HG03469 (cell line): ENCODE measurements around the gene LGALS16.
A peak's percentile ranks its signal among the peaks of the same experiment; 100 is the strongest.
"Not testable (repeated sequence)": the region's sequence is repeated elsewhere in the genome, so short reads cannot be mapped to it uniquely, and the experiment has no call there.

Source experiments
- ATAC-seq: cut with Tn5 transposase; IDR thresholded peaks from one replicate; pipeline ENCODE4 v1.9.1; 2021; ENCODE audit warnings: mild to moderate bottlenecking, moderate library complexity, moderate number of reproducible peaks; ENCODE audit not compliant: unreplicated experiment

LGALS16 gene

DNA sequence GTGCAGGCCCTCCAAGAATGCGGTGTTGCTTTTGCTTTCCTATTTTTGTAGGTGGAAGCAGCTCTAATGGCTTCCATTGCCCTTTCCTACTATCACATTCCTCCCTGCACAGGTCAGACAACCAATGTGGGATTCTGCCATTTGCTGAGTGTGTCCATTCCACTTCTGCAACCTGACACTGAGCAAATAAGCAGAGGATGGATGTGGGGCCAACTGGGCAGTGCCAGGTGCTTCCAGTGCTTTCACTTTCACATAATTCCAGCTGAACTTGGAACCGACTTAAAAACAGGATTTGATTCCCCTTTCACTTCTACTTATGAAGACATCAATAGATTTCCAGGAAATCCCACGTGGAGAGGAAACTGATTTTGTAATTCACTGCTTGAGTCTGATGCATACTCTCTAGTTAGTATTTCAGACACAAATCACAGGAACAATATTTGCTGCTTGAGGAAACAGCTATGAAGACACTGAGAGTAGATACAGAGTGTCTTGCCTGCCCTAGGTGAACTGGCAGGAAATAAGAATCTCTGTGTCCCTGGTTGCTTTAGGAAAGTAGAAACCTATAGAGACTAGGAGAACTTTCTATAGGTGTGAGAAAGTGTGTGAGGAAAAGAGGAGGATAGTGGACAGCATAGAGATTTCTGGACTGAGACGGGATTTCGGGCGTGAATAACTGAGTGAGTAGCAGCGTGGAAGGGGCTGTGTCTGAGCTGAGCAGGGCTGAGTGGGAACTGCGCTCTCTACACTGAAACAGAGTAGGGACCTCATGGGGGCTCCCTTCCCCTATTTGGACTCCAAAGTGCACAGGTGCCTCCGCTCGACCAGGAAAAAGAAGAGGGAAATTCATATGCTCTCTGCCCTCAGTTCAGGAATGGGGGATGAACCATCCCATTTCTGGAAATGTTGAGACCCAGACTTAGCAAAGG lies 22.5 kb downstream of the LGALS16 start:
- ATAC-seq: no peak

DNA sequence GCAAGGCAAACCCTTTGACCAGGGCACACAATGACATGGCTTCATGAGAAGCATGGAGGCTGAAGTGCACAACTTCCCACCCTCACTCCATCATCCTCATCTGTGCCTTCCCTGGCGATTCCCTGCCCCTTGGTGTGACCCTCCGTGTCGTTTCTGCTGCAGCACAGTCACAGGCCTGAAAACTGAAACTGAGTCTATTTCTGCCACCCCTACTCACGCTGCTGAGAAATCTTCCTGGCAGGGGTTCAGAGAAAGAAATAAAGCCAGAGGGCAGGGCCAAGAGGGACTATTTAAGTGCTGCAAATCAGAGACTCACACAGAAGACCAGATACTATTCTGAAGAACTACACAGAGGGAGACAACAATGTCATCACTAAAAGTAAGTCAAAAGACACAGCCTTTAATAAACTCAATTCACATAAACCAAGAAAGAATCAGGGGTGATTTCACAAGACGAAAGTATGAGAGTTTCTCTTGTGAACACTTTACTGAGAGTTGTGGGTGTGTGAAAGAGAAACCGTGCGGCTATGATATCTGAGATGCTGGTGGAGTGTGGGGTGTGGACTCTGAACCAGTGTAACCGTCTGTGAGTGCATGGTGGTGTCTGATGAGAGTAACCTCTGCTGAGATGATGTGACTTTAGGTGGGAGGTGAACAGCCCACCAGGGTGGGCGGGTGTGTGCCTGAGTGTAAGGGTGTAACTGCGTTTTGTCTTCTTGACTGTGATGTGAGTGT lies 23.5 kb downstream of the LGALS16 start:
- no peak for ATAC-seq

DNA sequence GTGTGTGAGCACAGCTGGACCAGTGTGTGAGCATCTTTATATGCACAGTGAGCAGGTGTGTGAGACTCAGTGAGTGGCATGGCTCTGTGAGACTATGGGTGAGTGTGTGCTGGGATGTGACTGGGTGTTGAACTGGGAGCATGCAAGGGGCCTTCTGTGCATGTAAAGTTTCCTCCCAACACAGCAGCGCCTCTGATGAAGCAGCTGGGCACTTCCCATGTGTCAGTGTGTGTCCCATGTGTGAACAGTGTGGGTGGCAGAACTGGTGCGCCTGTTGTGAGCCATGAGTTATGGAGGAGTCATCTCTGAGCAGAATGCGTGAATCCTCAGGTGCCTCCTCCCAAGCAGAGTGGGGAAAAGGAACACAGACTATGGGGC lies 24.1 kb downstream of the LGALS16 start:
- ATAC-seq: no peak

DNA sequence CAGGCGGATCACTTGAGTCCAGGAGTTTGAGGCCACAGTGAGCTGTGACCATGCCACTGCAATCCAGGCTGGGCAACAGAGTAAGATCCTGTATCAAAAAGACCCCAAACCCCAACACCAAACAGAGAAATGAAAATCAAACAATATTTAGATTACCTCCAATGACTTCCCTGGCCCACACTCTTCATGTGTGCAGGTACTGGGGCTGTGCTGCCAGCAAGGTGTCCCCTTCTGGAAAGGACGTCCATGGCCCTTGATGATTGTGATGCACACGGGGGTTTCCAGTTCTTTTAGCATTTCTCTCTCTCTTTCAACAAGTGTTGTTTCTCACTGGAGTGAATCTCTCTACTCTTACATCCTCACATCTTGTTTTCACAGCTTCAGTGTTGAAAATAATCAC lies 24.9 kb downstream of the LGALS16 start:
- no peak for ATAC-seq

DNA sequence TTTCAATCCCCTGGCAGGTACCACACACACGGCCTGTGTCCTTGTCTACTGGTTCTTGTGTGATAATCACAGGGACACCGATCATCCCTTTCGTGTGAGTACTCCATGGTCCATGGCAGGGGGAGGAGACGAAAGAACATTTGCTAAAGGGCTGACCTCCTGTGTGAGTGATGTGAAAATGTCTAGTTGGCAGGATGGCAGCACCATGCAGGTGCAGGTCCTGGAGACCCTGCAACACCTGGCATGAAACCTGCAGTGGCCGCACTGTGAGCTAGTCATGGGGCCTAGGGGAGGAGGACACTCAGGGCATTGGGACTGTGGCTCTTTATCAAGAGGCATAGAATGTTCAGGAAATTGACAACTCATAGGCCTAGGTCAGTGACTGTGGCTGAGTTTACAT lies 25.7 kb downstream of the LGALS16 start:
- no peak for ATAC-seq

DNA sequence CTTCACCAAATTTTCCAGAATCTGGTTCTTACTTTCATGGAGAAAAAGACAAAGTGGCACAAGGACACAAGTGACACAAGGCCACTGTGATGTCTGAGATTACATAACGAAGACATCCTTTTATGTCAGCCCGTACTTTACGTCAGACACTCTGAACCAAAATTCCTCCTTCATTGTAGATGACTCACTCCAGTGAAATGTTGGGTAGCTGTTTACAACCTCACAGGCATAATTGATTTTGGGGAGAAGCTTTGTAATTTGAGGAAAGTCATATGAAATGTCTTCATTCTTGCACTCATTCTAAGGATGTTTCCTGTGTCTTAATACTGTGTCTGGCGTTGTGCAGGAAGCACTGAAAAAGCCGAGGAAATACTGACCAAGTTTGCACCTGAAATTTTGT lies 28.6 kb downstream of the LGALS16 start:
- no peak for ATAC-seq

DNA sequence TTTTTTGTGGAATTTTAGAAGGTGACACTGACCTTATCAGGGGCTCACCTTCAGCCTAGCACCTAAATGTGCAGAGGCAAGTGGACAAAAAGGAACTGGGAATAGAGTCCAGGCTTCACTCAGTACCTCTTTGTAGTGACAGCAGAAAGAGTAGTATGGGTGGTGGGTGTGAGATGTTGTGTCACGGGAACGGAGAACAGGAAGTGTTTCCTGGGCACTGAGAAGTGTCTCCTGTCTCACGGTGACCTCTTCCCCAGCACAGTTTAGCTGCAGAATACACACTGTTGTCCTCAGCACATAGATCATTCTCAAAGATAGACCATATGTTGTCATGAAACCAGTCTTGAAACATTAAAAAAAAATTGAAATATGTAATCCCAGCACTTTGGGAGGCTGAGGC lies 31.0 kb downstream of the LGALS16 start:
- ATAC-seq: no peak

DNA sequence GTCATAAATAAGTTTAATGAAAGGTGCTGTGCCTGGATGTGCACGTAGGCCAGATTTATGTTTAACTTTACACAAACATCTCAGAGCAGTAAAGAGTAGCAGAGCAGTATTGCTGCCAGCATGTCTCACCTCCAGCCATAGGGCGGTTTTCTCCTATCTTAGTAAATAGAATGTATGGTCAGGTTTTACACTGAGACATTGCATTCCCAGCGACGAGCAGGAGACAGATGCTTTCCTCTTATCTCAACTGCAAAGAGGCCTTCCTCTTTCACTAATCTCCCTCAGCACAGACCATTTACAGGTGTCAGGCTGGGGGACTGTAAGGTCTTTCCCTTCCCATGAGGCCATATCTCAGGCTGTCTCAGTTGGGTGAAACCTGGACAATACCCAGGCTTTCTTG lies 32.9 kb downstream of the LGALS16 start:
- not testable (repeated sequence) for ATAC-seq

DNA sequence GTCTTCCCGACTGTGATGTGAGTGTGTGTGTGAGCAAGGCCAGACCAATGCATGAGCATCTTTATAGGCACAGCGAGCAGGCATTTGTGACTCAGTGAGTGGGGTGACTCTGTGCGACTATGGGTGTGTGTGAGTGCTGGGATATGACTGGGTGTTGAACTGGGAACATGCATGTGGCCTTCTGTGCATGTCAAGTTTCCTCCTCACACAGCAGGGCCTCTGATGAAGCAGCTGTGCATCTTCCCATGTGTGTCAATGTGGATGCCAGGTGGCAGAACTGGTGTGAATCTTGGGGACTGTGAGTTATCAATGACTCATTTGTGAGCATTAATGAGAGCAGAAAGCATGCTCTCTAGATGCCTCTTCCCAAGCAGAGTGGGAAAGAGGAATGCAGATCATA lies 36.5 kb downstream of the LGALS16 start:
- no peak for ATAC-seq

DNA sequence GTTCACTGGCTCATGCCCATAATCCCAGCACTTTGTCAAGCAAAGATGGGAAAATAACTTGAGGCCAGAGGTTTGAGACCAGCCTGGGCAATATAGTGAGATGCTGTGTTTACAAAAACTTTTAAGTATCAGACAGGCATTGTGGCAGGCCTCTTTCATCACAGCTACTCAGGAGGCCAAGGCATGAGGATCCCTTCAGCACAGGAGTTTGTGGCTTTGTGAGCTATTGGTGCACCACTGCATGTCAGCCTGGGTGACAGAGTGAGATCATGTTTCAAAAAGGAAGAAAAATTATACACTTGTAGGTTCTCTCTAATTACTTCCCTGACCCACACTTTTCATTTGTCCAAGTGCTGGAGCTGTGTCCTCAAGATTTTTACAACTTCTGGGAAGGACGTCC lies 37.1 kb downstream of the LGALS16 start:
- no peak for ATAC-seq

DNA sequence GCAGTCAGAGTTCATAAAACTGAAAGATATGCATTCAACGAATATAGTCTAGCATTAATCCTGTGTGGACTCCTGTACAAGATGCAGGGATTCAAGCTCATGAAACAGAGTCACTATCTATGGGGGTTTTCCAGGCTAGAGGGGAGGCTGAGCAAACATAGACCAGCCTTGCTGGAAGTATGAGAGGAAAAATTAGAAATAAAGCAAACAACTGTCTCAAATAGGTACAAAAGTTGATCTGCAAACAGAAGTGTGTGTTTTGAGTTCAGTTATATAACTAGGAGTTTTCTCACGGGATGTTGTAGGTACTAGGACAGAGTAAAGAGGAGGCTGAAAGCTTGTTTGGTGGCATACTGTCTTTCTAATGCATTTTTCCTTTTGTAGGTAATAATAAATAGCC lies 40.0 kb downstream of the LGALS16 start:
- no peak for ATAC-seq

DNA sequence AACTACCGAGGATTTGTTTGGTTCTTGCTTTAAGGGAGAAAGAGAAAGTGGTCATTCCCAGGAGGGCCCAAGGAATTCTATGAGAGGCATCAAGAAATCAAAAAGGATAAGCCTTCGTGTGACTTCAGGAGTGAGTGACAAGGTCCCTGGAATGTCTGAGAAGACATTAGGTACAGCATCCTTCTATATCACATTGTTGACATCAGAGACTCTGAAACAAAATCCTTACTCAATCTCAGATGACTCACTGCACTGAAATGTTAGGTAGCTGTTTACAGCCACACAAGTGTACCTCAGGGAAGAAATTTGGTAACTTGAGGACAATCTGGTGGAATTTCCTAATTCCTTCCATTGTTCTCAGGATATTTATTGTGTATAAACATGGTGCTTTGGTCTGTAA lies 40.7 kb downstream of the LGALS16 start:
- no peak for ATAC-seq

DNA sequence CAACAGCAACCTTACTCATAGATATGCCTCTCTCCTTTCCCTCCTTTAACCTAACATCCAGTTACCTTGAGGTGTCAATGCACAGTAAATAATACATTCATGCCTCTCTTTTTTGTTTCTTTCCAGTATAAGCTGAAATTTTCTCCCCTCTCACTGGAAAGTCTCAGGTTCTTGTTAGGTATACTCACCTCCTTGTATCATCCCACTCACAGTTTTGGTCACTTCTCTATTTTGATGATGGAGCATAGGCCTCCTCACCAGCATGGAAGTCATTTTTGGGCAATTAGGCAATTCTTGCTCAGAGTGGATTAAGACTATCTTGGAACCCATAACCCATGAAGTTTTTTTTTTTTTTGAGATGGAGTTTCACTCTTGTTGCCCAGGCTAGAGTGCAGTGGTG lies 42.8 kb downstream of the LGALS16 start:
- no peak for ATAC-seq

DNA sequence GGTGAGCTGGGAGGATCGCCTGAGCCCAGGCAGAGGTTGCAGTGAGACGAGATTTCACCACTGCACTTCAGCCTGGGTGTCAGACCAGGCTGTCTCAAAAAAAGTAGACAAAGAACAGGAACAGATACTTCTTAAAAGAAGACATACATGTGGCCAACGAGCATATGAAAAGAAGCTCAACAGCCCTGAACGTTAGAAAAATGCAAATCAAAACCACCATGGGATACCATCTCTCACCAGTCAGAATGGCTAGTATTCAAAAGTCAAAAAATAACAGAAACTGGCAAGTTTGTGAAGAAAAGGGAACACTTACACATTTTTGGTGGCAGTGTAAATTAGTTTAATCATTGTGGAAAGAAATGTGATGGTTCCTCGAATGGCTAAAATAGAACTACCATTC lies 45.6 kb downstream of the LGALS16 start:
- ATAC-seq: no peak

DNA sequence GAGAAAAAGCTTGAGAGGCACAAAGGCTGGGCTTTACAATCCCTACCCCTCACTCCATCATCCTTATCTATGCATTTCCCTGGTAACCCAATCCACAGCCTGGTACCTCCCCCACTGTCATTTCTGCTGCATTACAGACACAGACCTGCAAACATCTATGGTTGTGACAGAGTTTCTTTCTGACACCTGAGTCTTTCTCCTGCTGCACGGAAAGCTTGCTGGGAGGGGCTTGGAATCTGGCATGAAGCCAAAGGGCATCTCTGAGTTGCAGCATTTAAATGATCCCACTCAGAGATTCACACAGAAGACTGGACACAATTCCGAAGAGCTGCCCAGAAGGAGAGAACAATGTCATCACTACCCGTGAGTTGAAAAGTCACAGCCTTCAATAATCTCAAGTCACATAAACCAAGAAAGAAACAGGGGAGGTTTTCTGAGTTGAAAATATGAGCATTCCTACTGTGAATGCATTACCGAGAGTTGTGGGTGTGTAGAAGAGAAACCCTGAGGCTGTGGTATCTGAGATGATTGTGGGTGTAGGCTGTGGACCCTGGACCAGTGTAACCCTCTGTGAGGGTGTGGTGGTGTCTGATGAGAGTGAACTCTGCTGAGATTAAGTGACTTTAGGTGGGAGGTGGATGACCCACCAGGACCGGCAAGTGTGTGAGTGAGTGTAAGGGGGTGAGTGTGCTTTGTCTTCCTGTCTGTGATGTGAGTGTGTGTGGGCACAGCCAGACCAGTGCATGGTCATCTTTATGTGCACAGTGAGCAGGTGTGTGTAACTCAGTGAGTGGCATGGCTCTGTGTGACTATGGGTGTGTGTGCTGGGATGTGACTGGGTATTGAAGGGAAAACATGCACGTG lies 48.7 kb downstream of the LGALS16 start, which contains the start of gene LGALS14:
TSS of gene LGALS14 (plus strand) at position 301 of the 864 bp plus-strand sequence. CDS start at position 349, 48 bp downstream.
- no peak for ATAC-seq

DNA sequence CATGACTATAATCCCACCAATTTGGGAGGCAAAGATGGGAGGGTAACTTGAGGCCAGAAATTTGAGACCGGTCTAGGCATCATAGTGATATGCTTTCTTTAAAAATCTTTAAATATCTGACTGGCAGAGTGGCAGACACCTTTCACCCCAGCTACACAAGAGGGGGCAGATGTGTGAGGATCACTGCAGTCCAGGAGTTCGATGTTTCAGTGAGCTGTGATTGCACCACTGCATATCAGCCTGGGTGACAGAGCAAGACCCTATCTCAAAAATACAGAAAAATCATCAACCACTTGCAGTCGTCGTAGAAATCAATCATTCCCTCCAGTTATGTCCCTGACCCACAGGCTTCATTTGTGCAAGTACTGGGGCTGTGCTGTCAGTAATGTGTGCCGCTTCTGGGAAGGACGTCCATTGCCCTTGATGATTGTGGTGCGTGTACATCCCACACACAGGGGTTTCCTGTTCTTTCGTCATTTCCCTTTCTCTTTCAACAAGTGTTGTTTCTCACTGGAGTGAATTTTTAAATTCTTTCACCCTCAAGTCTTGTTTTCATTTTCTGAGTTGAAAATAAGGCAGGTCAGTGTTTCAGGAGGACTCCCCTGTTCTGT lies 50.0 kb downstream of the LGALS16 start:
- ATAC-seq: no peak

DNA sequence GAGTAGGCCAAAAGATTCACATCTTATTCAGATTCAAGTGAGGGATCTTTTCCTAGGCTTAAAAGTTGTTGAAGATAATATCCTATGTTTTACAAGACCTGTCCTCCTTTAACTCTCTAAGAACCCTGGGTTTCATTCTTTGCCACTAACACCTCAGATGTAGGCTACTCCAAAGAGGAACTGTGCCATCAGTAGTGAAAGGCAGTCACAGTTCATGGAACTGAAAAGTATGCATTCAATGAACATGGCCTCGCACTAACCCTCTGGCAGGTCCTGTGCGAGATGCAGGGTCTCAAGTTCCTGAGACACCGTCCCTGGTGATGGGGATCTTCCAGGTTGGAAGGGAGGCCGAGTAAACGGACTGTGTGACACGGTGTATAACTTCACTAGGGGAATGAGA lies 52.9 kb downstream of the LGALS16 start:
- ATAC-seq: peak; percentile 40

DNA sequence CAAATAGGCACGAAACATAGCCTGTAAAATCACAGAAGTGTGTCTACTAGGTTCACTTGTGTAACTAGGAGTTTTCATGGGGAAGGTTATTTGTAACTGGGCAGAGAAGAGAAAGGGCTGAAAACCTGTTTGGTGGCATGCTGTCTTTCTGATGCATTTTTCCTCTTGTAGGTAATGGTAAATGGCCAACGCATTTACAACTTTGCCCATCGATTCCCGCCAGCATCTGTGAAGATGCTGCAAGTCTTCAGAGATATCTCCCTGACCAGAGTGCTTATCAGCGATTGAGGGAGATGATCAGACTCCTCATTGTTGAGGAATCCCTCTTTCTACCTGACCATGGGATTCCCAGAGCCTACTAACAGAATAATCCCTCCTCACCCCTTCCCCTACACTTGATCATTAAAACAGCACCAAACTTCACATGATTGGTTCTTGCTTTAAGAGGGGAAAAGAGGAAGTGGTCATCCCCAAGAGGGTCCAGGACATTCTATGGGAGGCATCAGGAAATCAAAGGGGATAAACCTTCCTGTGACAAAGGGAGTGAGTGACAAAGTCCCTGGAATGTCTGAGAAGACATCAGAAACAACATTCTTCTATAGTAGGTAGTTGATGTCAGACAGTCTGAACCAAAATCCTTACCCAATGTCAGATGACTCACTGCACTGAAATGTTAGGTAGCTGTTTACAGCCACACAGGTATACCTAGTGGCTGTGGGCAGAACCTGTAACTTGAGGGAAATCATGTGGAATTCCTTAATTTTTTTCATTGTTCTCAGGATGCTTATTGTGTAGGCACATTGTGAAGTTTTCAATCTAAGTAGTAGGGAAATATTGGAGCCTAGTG lies 53.5 kb downstream of the LGALS16 start:
- ATAC-seq: no peak
